Measurements from ENCODE around the gene KCNQ1.

KCNQ1 gene

GRCh38 chr11:2777386-2777785 lies 332.6 kb downstream of the KCNQ1 start:
- DNase-seq (ENCODE audit: low read depth, low spot score): peak; percentile 86

GRCh38 chr11:2777871-2778629 lies 333.2 kb downstream of the KCNQ1 start:
- no peak for DNase-seq (ENCODE audit: low read depth, low spot score)

- DNase-seq (ENCODE audit: low read depth, low spot score): peak; percentile 91
These were observed 334.1 kb downstream of the KCNQ1 start for GRCh38 chr11:2778630-2779498.

DNA sequence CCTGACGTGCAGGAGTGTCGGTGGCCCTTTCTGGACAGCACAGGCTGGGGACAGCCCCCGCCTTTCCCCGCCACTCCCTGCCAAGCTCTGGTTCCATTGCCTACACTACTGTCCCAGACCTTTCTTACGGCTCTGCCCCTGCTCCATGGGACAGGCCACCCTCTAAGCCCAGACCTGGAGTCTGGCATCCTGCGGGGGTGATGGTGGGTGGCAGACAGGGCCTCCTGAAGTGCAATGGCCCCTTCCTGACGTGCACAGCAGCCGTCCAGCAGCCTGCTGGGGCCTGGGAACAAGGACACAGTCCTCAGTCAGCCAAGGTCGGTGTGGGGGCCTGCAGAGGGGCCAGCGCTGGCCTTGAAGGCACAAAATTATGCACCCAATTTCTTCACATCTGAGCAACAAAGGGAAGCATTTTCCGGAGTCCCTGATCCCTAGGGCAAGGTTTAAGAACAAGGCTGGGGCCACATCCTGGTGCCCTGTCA lies 334.7 kb downstream of the KCNQ1 start:
- DNase-seq (ENCODE audit: low read depth, low spot score): no peak

DNA sequence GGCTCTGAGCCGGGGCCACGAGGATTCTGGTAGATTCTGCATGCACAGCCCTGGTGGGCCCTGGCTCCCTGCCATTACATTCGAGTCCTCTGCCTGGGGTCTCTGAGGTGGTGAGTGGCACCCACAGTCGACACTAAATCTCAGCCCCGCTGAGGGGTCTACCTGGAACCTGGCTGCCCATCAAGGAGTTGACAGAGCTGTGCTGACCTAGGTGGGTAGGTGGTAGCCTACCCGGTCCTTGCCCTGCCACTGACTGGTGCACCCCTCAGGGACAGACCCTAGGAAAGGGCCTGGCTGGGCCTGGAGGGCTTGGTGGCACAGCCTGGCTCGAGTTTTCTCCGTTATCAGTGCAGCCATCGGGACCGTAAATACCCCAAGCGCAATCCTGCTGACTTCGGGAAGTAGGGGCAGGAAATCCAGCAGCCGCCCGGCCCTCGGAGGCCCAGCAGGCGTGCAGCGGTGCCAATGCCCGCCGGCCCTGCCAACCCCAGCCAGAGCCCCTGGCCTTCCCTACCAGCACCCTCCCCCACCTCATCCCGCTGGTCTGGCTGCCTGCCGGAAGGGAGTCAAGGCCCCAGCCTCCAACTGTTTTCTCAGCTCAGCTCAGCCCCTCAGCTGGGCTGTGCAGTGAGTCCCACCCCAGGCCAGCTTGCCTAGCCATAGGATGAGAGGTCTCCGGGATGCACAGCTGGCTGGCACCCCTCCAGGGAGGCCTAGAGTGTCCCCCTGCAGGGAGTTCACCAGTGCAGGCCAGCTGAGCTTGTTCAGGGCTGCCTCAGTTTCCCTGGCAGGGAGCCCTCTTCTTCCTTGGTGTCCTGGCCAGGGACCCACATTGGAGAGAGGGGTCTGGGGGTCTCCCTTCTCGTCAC lies 335.4 kb downstream of the KCNQ1 start:
- DNase-seq (ENCODE audit: low read depth, low spot score): no peak

- no peak for DNase-seq (ENCODE audit: low read depth, low spot score)
These were observed 336.1 kb downstream of the KCNQ1 start for GRCh38 chr11:2780850-2781407.

DNA sequence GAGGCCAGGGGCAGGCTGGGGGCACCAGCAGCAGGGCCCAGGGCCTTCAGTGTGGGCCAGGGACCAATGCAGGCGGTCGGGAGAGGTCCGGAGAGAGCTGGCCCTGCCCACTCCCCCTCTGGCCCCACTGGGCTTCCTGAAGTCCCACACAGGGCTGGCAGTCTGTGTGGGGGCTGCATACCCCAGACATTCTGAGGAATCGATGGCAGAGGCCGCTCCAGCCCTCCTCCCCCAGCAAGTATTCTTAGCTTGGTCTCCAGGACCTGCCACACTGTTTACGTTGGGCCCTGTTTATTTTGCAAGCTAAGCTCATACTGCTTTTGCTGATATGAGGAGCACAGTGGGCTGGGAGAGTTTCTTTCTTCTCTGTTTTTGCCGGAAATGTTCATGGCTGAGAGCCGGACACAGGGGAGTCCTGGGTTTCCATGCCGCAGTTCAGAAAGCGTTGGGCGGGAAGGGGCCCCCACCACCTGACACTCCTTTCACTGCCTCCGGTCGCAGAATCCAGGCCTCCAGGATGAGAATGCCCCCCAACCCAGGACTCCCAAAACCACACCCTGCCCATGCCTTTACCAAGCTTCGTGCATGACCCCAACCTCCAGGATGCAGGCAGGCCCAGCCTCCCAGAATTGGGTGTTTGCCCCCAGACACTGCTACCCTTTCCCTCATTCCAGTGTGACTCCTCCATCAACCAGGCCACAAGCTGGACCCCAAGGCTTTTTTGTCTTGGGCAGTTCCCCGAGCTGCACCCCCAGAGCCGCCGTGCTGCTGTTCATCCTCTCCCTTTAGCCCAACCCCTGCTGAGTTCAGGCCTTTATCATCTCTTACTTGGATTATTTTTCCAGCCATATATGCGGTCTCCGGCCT lies 336.8 kb downstream of the KCNQ1 start:
- no peak for DNase-seq (ENCODE audit: low read depth, low spot score)

DNA sequence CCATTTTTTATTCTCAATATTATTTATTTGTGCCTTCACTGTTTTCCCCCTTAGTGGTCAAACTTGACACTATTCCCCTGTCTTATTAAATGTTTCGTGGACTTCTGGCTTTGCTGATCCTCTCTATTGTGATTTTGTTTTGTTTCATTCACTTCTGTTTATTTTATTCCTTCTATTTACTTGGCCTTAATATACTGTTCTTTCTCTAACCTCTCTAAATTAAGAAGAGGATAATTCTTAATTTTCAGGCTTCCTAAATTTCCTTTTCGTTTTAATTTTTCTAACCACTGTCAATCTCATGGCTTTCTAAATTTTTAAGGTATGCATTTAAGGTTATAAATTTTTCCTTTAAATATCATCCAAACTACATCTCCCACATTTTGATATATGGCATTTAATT lies 338.0 kb downstream of the KCNQ1 start:
- DNase-seq (ENCODE audit: low read depth, low spot score): no peak

DNA sequence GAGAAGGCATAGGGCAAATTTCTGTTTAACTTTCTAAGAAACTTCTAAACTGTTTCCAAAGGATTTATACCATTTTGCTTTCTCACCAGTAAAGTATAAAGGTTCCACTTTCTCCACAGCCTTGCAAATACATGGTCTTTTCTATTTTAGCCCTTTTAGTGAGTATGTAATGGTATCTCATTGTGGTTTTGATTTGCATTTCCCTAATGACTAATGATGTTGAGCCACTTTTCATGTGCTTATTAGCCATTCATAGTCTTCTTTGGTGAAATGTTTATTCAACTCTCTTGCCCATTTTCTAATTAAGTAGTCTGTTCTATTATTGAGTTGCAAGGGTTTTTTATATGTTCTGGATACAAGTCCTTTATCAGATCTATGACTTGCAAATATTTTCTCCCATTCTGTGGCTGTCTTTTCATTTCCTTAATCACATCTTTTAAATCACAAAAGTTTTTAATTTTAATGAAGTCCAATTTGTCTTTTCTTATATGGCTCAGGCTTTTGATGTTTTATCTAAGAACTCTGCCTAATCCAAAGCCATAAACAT lies 338.8 kb downstream of the KCNQ1 start:
- DNase-seq (ENCODE audit: low read depth, low spot score): peak; percentile 48

GRCh38 chr11:2787816-2788167 lies 343.0 kb downstream of the KCNQ1 start:
- DNase-seq (ENCODE audit: low read depth, low spot score): no peak

DNA sequence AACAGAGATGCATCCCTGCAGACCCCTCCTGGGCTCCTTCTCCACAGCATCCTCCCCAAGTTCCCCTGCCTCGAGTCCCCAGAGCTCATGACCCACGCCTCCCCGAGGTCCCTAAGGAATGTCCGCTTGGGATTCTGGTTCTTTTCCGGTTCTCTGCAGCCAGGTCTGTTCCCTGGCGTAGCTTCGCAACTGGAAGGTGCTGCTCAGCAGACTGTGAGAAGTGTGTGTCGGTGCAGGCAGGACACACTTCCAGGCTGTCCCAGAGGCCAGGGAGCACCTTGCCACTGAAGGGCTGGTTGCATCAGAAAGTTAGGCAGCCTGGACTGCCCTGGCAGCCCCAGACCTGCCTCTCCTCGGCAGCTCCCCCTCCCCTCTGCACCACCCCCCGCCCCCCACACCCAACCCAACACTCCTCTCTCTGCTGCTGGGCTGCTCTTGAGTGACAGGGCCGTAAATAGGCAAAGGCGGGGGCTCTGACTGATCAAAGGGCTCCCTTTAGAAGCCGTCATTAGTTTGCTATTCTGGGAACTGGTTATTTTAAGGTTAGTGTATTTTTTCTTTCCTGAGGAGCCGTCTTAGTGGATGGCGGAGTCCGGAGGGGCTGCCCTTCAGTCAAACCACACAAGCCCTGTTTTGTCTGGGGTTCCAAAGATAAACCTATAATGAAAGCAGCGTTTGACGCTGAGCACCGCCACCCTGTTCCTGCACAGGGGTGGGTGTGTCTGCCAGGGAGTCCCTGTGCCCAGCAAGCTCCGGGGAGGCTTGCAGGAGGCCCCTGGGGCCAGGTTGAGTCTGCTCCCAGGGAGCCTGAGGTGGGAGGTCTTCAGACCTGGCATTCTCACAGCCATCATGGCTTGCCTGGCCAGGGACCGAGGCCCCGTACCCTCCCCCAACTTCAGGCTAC lies 343.6 kb downstream of the KCNQ1 start:
- DNase-seq (ENCODE audit: low read depth, low spot score): peak; percentile 47

- DNase-seq (ENCODE audit: low read depth, low spot score): no peak
These were observed 344.5 kb downstream of the KCNQ1 start for GRCh38 chr11:2789331-2789730.

GRCh38 chr11:2789791-2790567 lies 345.2 kb downstream of the KCNQ1 start:
- DNase-seq (ENCODE audit: low read depth, low spot score): no peak

- DNase-seq (ENCODE audit: low read depth, low spot score): no peak
These were observed 345.7 kb downstream of the KCNQ1 start for GRCh38 chr11:2790568-2790921.

DNA sequence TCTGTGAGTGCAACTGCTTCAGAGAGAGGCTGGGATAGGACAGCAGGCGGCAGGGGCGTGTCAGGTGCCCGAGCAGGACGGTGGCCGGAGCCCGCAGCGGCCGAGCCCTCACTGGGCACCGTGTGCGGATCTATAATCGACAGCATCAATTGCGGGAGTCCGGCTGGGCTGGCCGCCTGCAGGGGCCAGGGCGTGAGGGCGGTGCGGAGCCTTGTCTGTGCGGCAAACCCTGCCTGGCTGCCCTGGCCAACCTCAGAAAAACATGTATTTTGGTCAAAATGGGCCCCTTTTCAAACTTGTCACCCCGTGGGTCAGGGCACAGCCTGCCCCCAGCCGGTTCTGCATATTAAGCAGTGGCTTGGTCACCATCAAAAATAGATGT lies 346.3 kb downstream of the KCNQ1 start:
- DNase-seq (ENCODE audit: low read depth, low spot score): no peak

GRCh38 chr11:2791521-2792380 lies 346.9 kb downstream of the KCNQ1 start:
- DNase-seq (ENCODE audit: low read depth, low spot score): no peak

DNA sequence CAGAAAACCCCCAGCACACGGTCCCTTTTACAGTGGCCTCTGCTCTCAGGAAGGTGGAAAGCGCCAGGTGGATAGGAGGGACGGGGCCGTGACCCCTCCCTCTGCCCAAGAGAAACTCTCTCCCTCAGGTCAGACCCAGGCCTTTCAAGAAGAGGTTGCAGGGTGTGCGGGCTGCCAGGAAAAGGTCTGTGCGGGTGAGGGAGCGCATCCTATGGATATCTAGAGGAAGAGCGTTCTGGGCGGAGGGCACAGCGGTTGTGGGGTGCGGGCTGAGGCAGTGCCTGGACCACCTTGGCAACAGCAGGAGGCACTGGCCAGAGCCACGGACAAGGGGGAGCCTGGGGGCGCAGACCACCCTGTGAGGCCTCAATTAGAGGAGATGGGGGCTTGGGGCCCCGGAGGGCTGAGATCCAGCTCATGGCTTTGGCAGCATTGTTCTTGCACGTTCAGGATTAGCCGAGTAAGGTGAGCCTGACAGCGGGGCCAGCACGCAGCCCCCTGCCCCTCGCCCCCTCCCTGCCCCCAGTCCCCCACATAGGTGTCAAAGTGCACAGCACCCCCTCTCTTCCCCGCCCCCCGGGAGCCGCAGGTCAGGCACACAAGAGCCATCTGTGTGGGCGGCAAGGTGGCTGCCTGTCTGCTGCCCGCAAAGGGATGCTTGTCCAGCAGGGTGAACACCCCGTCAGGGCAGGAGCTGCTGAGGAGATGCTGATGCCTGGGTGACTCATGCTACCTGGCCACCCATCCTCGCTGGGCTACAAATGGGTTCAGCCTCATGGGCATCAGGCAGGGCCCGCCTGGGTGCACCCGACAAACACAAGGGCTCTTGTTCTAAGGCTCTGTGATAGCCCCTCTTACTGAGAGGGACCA lies 347.8 kb downstream of the KCNQ1 start:
- no peak for DNase-seq (ENCODE audit: low read depth, low spot score)

All from astrocyte of the hippocampus (primary cell).